AG08396 (cell line): ENCODE measurements around the gene EXOSC5.
"Not testable (repeated sequence)": the region's sequence is repeated elsewhere in the genome, so short reads cannot be mapped to it uniquely, and the experiment has no call there.

ENCODE experiments used
- DNase-seq: peaks from one replicate; pipeline ENCODE4 v3.0.0; 2012; ENCODE audit warnings: low spot score, mixed read lengths

The EXOSC5 gene

GRCh38 chr19:41426116-41426841 is 29.1 kb upstream of the EXOSC5 start:
- no peak for DNase-seq

GRCh38 chr19:41425174-41426115 is 28.3 kb upstream of the EXOSC5 start:
- no peak for DNase-seq

GRCh38 chr19:41424335-41425173 is 27.4 kb upstream of the EXOSC5 start:
- no peak for DNase-seq

DNA sequence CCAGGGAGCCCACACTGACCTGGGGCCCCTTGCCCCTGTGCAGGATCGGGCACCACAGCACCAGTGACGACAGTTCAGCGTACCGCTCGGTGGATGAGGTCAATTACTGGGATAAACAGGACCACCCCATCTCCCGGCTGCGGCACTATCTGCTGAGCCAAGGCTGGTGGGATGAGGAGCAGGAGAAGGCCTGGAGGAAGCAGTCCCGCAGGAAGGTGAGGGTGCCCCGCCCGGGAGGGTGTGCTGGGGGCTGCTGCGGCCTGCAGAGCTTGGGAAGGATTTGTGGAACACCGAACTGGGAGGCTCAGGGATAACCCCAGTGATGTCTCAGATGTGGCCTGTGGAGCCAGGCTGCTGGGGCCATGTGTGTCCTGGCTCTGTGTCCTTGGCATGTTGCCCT is 25.8 kb upstream of the EXOSC5 start:
- no peak for DNase-seq

DNA sequence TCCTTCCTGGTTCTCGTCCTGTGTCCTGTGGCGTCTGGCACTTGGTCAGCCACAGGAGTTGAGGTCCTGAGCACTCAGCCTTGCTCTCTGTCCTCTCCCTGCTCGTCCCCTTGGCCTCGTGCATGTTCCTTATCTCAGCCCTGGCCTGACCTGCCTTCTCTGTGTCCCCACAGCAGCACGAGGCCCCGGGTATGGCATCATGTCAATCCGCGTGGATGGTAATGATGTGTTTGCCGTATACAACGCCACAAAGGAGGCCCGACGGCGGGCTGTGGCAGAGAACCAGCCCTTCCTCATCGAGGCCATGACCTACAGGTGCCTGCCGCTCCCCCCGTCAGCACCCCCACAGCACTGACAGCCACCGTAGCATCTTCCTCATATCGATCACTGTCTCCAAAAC is 25.3 kb upstream of the EXOSC5 start:
- DNase-seq, result no peak

GRCh38 chr19:41421973-41422372 is 24.8 kb upstream of the EXOSC5 start:
- no peak for DNase-seq

DNA sequence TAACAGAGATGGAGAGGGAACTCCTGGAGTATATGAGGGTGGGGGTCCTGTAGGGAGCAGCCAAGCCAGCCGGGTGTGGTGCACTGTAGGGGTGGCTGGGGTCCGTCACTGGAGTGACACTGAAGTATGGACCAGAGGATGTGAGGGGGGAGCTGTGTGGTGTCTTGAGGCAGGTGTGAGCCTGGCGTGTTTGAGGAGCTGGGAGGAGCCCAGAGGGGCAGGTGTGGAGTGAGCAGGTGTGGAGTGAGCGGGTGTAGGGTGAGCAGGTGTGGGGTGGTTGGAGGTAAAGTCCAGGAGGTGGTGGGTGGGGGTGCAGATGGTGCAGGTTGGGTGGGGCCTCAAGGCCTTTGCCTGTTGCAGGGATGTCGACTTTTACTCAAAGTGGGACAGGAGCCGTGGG is 24.2 kb upstream of the EXOSC5 start:
- DNase-seq, result no peak

DNA sequence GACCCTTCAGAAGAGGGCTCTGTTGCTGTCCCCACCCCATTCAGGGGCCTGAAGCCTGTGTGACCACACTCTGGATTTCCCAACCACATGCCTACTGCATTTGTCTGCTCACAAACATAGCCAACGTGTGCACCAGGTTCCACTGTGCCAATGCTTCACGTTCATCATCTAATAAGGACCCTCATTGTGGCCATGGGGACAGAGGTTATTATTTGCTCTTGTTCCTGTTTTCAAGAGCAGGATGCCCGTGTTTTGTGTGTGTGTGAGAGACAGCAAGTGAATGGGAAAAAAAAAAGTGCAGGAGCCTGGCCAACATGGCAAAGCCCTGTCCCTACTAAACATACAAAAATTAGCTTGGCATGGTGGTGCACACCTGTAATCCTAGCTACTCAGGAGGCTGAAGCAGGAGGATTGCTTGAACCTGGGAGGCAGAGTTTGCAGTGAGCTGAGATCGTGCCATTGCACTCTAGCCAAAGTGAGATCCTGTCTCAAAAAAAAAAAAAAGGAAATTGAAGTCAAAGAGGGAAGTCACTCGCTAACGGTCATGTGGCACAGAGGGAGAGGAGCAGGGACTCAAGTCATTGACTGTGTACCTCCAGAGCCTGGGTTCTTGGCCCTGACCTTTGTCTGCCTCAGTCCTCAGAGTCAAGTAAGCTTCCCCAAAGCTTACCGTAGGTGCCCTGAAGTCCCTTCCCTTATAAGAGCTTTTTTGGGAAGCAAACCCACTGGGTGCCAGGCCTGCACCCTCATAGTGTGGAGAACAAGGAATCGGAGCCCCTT is 23.1 kb upstream of the EXOSC5 start:
- no peak for DNase-seq

- DNase-seq, result no peak
Observed at GRCh38 chr19:41416194-41416674, 19.1 kb upstream of the EXOSC5 start.

DNA sequence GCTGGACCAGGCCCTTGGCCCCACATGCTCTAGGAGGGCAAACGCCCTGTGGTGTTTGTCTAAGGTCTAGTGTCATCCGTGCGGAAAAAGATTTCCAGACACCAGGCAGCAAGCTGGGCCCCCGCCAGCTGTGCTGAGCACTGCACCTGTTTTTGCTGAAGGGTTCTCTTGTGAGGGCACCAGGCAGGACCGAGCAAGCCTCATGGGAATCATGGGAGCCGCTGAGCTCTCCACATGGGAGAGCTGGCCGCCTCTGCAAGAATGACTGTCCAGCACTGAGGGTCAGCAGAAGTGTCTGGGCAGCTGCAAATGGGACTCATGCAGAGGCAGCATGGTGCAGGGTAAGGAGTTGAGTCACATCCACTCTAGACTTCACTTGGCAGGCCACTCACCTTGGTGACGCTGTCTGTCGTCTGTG is 18.0 kb upstream of the EXOSC5 start:
- no peak for DNase-seq

DNA sequence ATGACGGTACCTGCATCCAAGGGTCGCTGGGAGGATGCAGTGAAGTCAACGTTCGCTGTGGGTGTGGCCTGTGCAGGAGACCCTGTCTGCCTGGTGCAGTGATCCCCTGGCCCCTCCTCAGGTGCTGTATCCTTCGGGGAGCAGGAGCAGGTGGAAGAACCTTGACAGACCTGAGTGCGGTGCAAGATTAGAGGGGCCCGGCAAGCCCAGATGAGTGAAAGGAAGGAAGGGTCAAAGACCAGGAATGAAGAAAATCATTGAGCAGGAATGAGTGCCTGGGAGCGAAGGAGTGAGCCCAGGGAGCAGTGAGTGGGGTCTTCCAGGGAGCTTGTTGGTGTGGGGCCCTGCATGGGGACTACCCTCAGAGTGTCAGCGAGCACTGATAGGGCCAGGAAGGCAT is 17.3 kb upstream of the EXOSC5 start:
- DNase-seq, result no peak

GRCh38 chr19:41413947-41414346 is 16.8 kb upstream of the EXOSC5 start:
- DNase-seq, result no peak

DNA sequence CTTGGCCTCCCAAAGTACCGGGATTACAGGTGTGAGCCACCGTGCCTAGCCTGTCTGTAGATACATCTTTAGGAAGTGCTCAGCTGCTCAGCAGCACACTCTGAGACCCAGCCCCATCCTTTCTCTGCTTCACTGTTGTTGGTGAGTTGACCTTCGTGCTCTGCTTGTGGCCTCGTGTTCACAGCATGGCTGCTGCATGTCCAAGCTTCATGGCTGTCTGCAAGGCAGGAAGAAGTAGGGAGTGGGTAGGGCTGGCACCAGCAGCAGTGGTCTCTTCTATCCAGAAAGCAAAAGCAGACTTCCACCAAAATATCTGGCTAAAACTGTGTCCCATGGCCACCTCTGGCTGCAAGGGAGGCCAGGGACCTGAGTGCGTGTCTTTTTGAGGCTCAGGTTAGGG is 15.8 kb upstream of the EXOSC5 start:
- no peak for DNase-seq

- no peak for DNase-seq
Observed at GRCh38 chr19:41411968-41412265, 14.8 kb upstream of the EXOSC5 start.

DNA sequence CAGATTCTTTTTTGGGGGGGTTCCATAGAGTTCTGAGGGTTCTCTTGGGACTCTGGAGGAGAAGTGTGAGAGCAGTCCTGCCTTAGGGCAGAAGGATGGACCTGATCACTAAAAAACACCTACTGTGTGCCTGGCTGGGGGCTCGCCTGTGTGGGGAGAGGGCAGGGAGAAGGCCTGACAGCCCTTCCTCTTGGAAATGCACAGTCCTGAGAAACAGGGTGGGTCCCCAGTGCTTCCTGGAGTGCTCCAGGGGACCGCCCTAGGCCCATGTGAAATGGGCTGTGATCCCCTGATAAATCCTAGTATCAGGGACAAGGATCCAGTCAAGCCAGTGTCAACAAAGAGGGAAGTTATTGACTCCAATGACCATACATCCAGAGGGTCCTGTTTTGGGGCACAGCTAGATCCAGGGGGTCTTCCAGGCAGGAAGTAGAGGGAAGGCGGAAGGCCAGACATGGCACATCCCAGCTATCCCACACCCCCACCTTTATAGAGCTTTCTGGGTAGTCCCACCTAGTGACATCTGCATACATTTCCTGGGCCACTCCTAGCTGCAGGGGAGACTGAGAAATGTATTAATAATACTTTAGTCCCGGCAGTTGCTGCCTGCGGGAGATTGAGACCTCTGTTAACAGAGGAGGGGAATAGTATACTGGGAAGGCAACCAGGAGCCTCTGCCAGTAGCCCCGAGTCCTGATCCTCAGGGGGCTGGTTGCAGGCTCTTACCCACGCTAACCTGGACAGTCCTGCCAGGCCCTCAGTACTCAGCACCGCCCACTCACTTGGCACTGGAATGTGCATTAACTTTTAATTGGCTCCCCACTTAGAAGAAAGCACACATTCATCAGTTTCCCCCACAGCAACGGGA is 14.2 kb upstream of the EXOSC5 start:
- DNase-seq, result no peak

DNA sequence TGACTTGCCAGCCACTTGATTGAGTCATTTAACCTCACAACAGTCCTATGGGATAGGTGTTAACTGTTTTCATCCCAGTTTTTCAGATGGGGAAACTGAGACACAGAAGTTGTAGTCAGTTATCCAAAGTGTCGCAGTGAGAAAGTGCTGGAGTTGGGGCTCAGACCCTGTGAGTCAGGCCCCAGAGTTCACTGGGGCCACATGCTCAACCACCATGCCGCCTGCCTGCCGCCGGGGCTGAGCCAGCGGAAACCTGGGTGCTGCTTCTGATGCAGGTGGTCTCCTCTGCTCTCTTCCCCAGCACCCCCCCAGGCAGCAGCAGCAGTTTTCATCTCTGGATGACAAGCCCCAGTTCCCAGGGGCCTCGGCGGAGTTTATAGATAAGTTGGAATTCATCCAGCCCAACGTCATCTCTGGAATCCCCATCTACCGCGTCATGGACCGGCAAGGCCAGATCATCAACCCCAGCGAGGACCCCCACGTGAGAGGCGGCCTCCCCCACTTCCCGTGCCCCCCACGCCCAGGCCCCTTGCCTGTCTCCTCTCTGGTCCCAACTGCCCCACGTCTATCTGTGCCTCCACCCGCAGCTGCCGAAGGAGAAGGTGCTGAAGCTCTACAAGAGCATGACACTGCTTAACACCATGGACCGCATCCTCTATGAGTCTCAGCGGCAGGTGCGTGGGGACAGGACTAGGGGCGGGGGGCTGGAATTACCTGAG is 13.3 kb upstream of the EXOSC5 start:
- DNase-seq, result no peak

DNA sequence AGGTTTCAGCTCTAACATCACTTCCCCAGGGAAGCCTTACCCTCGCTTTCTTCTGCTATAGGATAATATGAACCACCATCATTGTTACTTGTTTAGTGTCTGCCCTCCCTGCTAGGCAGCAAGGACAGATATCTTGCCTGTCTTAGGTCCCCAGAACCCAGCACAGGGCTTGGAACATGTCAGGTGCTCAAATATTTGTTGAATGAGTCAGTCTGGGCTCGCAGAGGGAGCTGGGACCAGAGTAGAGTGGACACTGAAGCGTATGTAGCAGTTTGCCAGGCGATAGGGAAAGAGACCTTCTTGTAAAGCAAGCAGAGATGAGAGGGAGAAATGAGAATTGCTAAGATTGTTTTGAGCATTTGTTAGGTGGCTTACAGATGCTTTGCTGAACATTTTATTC is 12.1 kb upstream of the EXOSC5 start:
- peak; percentile 37 for DNase-seq

DNA sequence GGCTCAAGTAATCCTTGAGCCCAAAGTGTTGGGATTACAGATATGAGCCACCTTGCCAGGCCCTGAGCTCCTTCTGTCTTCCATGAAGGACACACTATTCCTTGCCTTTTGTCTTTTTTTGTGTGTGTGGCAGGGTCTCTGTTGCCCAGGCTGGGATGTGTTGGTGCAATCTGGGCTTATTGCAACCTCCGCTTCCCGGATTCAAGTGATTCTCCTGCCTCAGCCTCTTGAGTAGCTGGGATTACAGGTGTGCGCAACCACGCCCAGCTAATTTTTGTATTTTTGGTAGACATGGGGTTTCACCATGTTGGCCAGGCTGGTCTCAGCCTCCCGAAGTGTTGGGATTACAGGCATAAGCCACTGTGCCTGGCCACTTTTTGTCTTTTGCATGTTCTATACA is 11.7 kb upstream of the EXOSC5 start:
- not testable (repeated sequence) for DNase-seq

DNA sequence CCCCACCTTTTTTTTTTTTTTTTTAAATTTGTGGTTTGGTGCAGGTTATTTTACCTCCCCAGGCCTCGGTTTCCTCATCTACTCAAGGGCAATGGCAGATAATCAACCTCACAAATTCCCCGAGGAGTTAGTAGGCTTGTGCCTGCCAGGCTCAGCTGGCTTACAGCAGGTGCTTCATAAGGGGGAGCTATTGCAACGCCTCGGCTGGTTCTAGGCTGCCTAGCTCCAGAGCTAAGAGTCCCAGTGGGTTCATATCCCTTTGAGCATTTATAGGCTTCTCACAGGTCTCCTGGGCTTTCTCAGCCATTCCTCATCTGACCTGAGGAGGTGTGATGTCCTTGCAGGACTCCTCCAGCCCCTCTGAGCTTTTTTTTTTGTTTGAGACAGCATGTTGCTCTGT is 11.1 kb upstream of the EXOSC5 start:
- DNase-seq, result no peak

- no peak for DNase-seq
Observed at GRCh38 chr19:41407271-41407670, 10.1 kb upstream of the EXOSC5 start.
